GM12873 (cell line): ENCODE results near the gene STXBP1.

ENCODE experiments used
- CTCF ChIP-seq: IDR thresholded peaks from 2 replicates; pipeline ENCODE4 v1.5.1; 2012; ENCODE audit warnings: low read depth, mild to moderate bottlenecking, moderate library complexity, low read length, control low read depth; ENCODE audit not compliant: insufficient read depth; ENCODE audit errors: missing control alignments

Gene STXBP1

GRCh38 chr9:127634021-127634420 lies 21.9 kb downstream of the STXBP1 start:
- TF ChIP-seq CTCF, result no peak

- peak; percentile 10 for TF ChIP-seq CTCF
Measured at GRCh38 chr9:127634698-127635097, 22.6 kb downstream of the STXBP1 start.

GRCh38 chr9:127635201-127635735 lies 23.2 kb downstream of the STXBP1 start:
- no peak for TF ChIP-seq CTCF

- no peak for TF ChIP-seq CTCF
Measured at GRCh38 chr9:127637322-127637847, 25.3 kb downstream of the STXBP1 start.

GRCh38 chr9:127640908-127641545 lies 28.9 kb downstream of the STXBP1 start:
- TF ChIP-seq CTCF, result no peak

- no peak for TF ChIP-seq CTCF
Measured at GRCh38 chr9:127642082-127642740, 30.1 kb downstream of the STXBP1 start.

- no peak for TF ChIP-seq CTCF
Measured at GRCh38 chr9:127644146-127644827, 32.2 kb downstream of the STXBP1 start.
